Tongue (tissue), 2 donors: ENCODE results near the gene TGM4. TPM values are rescaled to one million over a fixed set of nuclear protein-coding genes. Genes with fewer than 3 reads are reported as not detected.
"Not testable (repeated sequence)": the region's sequence is repeated elsewhere in the genome, so short reads cannot be mapped to it uniquely, and the experiment has no call there.

Experiments used
- DNase-seq: peaks from one replicate; pipeline ENCODE4 v3.0.0-alpha.2; 2015
- total RNA-seq: library from RNA; depleted of rRNA; stranded (reverse); fragments of >200 nt; gene quantifications from one replicate; pipeline ENCODE4 v1.2.3, GENCODE V29; 2014

Gene TGM4
- total RNA-seq = not detected

DNA sequence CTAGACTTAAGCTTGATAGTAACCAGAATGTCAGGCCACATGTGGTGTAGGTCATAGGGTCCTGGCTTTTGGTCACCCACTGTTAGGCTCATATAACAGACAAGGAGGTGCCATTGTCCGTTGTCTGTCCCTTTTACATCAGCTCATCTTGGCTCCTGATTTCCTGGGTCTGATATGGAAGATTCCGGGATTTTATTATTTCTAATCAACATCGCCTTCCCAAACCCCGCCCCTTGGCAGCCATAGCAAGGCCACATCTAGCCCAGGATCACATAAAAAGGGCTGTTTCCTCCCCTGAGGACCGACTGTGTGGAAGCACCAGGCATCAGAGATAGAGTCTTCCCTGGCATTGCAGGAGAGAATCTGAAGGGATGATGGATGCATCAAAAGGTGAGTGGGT lies at the start of gene TGM4:
TSS of gene TGM4 (plus strand) at position 301 of the 400 bp plus-strand sequence. CDS start at position 372, 71 bp downstream.
- DNase-seq = no peak

DNA sequence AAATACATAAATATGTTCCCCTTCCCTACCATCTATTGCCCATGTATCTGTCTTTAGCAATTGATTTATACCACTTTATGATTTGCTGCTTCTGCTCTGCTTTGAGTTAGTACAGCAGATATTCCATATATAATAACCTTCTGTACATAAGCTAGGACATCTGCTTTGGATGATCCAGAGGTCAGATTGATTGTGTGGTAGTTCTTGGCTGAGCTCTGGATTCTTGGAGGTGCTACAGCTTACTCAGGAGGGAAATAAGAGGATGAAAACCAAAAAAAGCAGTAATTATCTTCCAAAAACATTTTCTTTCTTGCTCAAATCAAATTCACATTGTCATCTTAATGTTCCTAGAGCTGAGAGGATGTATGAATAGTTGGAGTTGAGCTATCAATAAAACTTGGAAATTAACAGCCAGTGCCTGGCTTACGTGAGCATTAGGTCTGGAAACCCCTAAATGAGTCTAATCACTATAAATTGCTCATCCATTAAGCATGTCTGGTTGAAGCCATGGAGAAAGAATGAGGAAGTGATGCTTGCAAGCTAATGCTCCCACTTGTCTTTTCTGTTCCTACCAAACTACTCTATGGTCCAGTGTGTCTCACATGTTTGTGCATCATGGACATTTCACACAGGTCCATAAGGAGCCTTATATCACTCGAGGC lies 49.0 kb upstream of the TGM4 start:
- no peak for DNase-seq

DNA sequence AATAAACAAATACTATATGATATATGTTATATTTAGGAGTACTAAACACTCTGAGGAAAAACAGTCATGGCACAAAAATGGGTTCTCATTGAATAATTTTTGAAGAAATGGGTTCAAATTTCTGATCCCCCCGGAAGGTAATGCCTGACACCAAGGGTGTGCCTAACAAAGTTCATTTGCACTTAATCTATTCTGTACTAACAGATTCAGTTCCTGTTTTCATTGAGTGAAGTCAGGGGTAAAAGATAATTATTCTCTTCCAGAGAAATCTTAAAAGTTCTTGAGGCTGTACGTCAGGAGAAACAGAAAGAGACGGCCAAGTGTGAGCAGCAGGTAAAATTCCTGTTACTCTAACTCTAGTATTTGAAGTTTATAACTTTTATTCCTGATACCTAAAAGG lies 47.2 kb upstream of the TGM4 start:
- DNase-seq = no peak

DNA sequence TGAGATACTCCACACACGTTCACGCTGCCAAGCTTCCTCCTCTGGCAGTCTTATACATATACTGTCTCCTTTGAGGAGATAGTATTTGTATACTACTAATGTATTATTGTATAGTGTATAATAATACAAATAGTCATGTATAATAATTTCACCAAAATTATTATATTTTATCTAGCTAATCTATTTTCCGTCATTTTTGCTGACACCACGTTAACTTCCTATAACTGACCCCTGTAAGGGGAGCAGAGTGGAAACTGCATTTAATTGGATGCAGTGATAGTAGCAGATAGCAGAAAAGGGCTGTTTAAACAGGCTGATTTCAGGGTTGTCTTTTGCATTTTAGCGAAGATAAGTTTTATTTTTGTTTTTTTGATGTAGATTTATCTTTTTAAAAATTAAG lies 43.2 kb upstream of the TGM4 start:
- DNase-seq = no peak

DNA sequence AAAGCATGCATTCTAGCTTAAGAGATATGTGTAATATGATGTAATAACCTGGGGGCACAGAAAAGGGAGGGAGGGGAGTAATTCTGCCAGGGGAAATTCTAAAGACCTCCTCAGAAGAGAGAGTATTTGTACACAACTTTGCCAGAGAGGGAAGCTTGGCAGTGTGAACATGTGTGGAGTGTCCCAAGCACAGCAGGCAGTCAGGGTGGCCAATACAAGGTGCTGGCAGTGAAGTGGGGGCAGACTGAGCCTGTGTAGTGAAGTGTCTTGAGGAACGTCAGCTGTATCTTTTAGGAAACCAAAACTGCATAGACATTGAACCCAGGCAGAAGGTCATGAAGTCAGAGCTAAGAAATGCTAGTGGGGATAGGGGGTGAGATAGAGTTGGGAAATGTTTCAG lies 42.4 kb upstream of the TGM4 start:
- no peak for DNase-seq

DNA sequence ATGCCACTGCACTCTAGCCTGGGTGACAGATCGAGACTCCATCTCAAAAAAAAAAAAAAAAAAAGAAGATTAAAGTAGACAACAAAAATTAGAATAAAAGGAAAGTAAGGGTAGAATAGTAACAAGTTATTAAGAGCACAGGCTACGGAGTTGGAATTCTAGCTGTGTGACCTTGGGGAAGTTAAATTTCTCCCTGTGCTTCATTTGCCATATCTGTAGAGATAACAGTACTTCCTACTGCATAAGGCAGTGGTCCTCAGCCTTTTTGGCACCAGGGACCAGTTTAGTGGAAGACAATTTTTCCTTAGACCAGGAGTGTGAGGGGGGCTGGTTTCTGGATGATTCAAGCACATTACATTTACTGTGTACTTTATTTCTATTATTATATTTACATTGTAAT lies 41.4 kb upstream of the TGM4 start:
- DNase-seq = no peak

DNA sequence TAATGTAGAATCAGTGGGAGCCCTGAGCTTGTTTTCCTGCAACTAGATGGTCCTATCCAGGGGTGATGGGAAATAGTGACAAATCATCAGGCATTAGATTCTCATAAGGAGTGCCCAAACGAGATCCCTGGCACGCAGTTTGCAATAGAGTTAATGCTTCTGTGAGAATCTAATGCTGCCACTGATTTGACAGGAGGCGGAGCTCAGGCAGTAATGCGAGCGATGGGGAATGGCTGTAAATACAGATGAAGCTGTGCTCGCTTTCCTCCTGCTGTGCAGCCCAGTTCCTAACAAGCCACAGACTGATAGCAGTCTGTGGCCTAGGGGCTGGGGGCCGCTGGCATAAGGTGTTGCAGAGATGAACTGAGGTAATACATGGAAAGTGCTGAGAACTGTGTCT lies 41.0 kb upstream of the TGM4 start:
- DNase-seq = no peak

DNA sequence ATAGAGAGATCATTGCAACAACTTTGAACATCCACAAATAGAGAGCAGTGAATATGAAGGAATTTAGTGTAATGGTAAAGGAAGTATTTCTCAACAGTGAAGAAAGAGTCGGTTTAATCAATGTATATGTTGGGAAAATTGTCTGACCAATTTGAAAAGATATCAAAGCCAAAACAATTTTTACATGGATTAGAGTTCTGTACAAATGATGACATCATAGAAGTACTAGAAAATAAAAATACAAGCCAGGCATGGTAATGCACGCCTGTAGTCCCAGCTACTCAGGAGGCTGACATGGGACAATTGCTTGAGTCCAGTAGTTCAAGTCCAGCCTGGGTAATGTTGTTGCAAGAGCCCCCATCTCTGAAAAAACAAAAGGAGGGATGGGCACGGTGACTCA lies 38.7 kb upstream of the TGM4 start:
- no peak for DNase-seq

DNA sequence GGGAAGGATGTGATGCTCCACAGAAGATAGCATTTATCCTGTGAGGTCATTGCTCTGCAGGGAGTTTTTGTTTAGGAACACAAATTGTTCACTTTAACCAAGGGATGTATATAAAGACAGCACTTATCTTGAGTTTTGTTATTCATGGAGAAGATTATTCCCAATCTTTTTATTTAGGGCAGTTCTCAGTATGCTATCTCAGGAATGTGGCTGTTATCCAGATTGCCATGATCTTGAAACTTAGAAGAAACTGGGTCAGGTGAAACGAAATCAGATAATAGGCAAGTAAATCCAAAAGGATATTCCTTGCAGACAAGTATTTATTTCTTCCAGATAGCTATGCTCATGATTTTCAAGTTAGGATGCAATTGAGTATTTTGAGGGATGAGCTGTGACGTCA lies 32.0 kb upstream of the TGM4 start:
- no peak for DNase-seq

DNA sequence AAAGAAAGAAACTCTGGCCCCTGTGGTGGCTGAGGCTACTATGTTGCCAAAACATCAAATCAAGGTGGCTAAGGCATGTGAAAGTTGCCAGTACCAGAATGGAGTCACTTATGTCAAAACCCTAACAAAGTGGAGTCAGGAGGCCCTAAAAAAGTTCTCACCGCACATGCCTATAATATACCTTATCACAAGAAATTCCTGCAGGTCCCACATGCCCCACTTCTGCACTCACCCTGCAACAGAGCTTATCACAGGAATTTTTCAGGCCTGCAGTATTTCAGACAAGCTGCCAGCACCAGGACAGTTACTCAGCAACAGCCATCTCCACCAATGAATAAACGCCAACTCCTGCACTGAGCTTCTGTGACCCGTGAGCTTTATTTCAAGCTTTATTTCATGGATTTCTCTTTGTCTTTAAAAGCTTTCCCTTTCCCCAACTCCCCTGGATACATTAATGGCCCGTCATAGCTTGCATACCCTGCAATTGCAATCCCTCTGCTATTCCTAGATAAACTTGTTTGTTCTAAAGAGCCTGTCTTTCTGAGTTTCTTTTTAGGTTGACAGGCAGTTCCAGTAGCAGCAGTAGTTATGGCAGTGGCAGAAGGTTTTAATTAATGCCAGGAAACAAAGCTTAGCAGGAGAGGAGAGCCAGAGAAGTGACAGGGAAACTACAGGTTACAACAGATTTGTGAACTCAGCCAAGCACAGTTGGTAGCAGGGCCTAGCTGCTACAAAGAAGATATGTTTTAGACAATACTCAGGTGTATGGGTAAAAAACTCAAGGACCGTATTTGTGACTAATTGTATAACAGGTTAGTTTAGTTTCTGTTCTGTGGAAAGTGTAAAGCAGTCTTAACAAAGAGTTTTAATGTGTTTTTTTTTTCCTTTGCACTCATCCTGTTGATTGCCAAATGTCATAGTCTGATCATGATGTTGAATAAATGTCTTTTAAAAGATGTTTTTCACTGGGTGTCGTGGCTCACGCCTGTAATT lies 28.6 kb upstream of the TGM4 start:
- no peak for DNase-seq

DNA sequence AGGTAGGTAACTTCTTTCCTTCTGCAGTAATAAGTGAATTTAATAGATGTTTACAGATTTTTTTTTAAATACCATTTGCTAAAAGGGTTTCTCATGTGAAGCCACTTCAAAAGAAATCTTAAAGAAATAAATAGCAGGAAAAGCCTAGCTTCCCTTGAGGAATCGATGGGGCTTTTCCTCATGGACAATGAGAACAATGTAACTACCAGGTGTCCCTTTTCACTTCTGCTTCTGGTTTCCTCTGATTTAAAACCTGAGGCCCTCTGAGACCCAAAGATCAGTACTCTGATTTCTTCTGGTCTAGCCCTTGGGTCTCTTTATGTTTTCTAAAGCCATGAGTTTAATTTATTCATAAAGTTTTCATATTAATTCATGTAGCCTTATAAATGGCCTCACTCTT lies 25.8 kb upstream of the TGM4 start:
- DNase-seq = no peak

DNA sequence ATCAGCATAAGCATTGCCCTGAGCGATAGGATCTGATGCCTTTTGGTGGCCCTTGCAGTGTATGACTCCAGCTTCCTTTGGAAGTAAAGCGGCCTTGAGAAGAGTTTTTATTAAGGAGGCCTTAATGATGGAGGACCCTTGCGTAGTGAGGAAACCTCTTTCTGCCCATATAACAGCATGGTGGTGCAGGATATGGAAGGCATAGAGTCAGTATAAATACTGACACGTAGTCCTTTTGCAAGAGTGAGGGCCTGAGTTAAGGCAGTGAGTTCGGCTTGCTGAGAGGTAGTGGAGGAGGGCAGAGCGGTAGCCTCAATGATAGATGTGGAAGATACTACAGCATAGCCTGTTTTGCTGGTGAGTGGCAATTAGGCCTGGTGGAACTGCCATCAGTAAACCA lies 17.7 kb upstream of the TGM4 start:
- DNase-seq = not testable (repeated sequence)

DNA sequence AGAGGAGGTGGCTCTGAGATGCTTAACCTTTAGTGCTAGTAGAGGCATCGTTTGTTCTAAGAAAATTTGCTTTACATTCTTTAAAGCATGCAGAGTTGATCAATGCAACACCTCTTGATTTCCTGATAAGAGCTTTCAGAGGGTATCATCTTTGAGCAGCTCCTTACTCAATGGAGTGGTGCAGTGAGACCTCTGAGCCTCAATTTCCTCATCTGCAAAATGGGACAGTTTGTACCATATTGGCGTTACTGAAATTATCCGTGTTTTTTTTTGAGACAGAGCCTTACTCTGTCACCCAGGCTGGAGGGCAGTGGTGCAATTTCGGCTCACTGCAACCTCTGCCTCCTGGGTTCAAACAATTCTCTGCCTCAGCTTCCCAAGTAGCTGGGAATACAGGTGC lies 14.3 kb upstream of the TGM4 start:
- no peak for DNase-seq

DNA sequence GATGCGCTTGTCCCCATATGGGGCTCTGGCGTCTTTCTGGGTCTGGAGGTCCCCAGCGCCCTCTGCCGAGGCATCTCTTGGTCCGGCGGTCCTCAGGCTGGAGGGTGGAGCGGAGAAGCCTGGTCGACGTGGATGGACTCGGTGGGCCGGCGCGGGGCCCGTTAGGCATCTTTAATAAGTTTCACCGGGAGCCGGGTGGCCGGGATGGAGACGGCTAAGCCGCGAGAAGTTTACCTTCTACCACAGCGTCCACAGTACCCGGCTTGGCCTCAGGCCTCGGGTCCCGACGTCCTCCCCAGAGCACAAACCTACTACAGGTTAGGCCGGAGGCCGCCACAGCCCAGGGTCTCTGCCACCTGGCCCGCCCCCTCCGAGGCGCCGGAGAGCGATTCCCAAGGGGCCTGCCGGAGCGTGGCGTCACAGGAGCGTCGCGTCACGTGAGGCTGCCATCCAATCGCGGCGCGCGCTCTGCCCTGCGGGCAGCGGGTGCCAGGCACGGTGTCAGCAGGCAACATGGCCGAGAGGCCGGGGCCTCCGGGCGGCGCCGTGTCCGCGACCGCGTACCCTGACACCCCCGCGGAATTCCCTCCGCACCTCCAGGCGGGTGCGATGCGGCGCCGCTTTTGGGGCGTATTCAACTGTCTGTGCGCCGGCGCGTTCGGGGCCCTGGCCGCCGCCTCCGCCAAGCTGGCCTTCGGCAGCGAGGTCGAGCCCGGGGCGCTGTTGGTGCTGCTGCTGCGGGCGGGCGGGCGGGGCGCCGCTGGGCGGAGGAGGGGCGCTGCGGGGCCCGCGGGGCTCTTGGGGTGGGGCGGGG lies 12.8 kb upstream of the TGM4 start, which contains the start of gene TMEM42:
TSS of gene TMEM42 (plus strand) at position 501 of the 814 bp plus-strand sequence. CDS start at position 514, 13 bp downstream.
- DNase-seq = peak; percentile 97

DNA sequence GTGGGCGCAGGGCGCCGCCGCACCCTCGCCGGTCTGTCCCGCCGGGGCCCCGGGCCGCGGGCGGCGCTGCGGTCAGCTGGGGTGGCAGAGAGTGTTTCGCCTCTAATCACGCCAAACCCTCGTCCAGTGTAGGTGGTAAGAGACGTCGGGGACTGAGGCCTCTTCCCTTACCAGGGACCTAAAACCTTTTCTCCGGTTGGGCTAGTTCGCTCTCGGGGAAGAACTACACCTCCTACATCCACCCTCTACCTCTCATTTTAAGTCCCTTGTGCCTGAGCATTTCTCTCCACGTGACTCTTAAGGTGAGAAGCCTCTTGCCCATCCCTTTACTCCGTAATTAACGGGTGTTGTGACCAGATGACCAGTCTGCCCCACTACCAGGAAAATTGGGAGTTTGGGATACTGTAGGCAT lies 12.2 kb upstream of the TGM4 start:
- peak; percentile 50 for DNase-seq

DNA sequence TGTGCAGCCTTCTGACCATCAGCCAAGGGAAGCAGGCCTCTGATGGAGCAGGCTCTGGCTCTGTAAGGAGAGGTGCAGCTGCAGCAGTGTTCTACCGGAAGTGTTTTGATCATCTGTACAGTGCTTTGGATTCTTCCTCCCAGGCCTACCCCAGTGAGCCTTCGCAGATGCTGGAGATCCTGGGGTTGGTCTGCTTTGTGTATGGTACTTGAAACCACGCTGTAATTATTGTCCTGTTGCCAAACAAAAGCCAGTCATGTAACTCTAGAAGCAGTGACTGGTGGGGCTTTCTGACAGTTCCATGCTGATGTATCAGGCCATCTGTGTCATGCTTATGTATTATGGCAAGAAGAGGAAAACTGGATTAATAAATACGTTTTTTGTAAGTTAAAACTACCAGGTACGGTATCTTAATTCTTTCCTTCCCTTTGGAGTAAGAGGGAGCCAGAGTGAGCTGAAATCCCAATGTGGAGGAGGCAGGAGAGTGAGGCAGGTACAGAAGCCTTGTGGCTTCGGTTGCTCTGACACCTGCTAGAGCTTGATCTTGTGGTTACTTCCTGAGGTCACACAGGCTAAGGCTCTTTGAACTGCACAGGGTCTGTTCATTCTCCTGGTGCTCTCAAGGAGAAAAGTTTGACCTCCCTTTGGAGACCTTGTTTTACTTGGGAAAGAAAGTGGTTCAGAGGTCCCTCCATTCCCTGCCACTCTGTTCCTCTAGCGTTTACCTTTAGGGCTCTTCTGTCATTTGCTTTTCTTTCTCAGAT lies 9.0 kb upstream of the TGM4 start:
- DNase-seq = peak; percentile 66

DNA sequence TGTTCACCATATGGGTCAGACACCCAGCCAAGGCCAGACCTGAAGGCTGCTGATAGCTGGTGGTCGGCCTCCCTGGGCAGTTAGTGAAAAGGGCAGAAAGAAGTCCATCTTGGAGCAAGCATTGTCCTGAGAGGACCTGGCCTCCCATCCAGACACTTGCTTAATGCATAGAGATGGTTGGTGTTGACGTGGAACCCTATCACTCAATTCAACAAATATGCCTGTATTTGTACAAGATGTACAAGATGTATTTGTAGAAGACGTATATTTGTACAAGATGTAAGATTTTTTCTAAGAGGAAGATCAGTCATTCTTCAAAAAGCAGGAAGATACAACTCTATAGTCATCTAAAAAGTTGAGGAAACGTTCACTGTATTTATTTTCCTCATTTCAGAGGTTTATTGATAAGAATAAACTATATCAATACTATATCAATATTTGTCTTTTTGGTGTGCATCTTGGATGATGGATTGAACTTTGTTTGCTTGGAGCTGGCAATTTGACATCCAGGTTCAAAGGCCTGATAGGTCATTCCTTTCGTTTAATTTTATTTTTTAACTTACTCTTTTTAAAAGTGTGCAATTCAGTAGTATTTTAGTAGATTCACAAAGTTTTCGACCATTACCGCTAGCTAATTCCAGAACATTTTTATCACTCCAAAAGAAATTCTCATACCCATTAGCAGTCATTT lies 6.8 kb upstream of the TGM4 start:
- DNase-seq = no peak

DNA sequence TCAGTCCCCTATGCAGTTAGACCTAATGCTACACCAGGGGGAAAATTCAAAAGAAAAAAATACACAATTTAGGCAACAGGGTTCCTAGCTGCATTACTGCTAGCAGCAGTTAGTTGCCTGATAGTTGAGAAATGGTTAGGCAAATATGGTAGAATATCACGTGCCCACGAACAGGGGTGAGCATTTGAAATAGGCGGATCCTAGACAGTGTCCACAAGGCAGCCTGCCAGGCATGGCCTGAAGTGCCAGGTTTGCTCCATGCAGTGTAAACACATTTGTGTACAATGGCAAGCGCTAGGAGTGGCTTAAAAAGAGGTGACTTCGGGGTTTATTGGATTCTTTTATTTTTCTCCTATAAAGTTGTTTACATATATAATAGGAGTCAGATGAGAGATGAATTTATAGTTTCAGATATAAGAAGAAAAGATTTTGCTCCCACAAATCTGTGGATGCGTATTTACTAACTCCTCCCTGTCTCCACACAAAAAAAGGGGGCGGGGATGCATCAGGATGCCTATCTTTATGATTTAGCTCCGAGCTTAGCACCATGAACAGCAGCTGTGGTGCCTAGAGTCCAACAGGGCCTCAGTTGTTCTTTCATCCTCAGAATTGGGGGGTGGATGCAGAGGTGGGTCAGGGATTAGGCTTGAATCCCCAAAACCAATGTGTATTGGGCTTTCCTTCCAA lies 3.9 kb upstream of the TGM4 start:
- no peak for DNase-seq

DNA sequence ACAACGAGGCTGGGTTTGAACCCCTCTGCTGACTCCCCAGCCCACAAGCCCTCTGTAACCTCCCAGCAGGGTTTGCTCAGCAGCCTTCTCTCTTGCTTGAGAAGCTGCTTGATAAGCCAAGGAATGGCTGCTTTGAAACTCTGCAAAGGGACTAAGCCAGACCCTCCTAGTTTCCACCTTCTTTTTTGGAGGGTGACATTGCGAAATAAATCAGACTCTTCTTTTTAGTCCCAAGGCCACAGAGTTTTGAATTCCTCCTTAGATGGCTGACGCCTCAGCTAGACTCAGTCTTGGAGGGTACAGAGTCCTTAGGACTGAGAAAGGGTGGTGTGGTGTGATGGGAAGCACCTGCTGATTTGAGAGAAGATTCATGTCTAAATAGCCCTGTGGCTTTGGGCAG lies 1.2 kb downstream of the TGM4 start:
- DNase-seq = no peak

DNA sequence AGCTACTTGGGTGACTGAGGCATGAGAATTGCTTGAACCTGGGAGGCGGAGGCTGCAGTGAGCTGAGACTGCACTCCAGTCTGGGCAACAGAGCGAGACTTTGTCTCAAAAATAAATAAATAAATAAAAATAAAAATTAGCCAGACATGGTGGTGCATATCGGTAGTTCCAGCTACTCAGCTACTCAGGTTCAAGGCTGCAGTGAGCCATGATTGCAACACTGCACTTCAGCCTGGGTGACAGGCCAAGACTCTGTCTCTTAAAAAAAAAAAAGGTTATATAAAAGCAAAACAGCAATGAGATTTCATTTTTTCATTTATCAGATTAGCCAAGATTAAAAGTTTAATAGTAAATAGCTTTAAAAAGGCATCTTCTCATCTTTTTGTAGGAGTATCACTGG lies 2.9 kb downstream of the TGM4 start:
- DNase-seq = no peak

DNA sequence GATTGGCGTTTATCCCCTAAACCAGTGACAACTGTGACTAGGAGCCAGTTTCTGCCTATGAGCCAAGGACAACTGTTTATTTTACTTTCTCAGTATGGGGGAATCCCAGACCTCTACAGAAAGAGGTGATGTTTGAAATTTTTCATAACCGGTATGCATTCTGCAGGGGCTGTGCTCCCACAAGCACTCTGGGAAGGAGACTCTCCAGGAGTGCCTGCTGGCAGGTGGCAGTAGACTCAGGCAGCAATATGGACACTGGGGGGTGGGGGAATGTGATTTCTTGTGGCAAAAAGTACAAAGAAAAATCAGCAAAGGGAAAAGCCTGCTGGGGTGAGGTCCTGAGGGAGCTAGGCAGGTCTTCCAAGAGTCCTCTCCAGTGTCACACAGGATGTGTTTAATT lies 5.9 kb downstream of the TGM4 start:
- DNase-seq = no peak
